A204.1 (cell line): ENCODE results near the gene MOB1B.
A peak's percentile ranks its signal among the peaks of the same experiment; 100 is the strongest.
"Not testable (repeated sequence)": the region's sequence is repeated elsewhere in the genome, so short reads cannot be mapped to it uniquely, and the experiment has no call there.

ENCODE experiments used
- FAIRE-seq: peaks from 2 replicates; lab custom pipeline; 2012; peaks lifted over from hg19 to GRCh38; lab: Jason Lieb, UNC

MOB1B gene

DNA sequence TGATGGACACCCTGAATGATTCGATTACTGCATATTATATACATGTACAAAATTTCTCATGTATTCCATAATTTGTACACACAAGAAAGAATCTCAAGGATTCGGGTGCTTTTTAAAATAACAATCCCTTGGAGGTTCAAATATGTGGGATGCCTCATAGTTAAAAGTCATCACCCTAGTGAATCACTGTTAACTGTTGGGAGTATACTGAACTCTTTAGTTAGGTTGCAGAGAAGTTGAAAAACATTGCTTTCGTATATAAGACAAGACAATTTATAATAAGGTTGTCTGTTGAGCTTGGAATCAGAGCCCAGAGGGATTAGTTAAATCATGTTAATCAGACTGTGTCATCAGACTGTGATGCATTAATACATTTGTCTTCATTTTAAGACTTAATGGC, 106.9 kb downstream of the MOB1B start:
- no peak for FAIRE-seq

DNA sequence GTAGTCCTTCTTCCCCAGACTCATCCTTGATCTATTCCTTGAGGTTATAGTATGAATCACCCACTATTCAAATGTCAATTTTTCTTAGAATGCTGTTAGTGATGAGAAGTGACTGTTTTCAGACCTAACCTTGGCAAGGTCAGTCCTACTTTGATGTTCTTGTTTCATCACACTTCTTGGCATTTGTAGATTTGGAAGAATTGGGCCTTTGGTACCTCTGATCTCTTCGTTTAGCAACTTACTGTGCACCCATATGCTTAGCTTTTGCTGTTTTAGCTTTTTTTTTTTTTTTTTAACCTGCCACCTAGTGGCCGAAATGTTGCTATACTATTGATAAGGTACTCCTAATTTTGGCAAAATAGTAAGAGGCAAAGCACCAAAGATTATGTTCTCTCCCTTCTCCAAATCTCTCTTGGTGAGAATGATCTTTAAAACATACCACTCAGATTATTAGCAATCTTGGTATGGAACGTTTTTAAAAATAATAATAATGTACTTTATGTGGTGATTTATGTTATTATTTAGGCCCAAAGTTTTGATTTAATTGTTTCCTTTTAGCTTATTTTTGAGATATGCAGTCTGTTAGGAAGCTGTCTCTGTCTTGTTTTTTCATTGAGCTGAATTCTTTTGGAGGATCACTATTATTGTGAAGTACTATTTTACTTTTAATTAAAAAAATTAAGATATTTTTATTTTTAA, 107.9 kb downstream of the MOB1B start:
- FAIRE-seq, result no peak

DNA sequence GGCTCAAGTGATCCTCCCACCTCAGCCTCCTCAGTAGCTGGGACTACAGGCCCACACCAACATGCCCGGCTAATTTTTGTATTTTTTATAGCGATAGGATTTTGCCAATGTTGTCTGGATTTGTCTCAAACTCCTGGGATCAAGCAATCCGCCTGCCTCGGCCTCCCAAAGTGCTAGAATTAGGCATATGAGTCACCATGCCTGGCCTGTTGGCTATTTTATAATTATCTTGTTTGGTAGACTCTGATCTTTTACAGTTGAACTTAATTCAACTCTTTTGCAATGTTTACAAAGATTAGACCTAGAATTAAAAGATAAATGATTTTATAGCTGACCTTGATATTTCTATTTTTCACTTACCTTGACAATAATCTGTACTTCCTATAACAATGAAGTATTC, 109.3 kb downstream of the MOB1B start:
- FAIRE-seq, result no peak

DNA sequence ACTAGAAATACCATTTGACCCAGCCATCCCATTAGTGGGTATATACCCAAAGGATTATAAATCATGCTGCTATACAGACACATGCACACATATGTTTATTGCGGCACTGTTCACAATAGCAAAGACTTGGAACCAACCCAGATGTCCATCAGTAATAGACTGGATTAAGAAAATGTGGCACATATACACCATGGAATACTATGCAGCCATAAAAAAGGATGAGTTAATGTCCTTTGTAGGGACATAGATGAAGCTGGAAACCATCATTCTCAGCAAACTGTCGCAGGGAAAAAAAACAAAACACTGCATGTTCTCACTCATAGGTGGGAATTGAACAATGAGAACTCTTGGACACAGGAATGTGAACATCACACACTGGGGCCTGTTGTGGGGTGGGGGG, 115.2 kb downstream of the MOB1B start:
- not testable (repeated sequence) for FAIRE-seq

DNA sequence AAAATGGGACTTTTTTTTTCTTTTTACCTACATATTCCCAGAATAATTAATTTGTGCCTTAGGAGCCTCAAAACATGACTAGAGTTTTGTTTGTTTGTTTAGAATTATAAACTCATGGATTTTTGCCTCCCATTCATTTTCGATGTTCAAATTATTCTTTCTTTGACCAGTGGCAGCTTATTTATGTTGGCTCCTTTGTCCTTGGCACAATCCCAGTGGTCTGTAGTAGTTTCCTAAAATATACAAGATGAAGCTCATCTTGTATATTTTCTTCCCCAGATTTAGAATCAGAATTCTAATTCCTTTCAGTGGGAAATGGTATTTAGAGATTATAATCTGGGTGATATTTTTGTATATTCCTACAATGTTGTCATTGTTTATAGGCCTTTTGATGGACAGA, 118.4 kb downstream of the MOB1B start:
- no peak for FAIRE-seq

DNA sequence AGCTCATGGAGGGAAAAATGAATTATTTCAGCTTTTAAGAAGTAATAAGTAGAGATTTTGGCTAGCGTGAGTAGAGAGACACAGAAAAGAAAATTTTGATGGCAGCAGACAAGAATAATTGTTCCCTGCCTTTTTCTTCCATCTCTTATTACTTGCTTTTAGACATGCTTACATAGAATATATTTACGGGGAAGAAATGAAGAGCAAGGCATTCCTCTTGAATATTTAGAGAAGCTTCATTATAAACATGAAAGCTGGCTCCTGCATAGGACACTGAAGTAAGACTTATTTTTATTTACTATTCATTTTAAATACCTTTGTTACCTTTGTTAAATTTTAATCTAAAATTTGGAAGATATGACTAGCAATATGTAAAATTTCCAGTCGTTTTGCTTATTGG, 123.5 kb downstream of the MOB1B start:
- peak; percentile 30 for FAIRE-seq

DNA sequence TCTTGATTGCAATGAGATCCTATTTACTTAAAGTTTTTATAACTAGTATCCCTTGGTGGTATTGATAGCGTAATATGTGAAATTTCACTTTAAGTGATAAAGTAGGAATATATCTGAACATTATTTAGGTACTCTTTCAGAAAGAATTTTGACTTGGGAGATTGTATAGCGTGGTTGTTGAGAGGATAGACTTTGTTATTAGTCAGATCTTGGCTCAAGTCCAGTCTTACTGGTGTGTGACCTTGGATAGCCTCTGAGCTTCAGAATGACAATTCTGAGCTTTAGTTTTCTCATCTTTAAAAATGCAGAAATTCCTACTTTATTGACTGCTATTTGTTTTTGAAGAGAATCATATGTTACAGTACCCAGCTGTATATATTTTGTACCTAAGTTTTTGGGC, 123.9 kb downstream of the MOB1B start:
- FAIRE-seq, result no peak

DNA sequence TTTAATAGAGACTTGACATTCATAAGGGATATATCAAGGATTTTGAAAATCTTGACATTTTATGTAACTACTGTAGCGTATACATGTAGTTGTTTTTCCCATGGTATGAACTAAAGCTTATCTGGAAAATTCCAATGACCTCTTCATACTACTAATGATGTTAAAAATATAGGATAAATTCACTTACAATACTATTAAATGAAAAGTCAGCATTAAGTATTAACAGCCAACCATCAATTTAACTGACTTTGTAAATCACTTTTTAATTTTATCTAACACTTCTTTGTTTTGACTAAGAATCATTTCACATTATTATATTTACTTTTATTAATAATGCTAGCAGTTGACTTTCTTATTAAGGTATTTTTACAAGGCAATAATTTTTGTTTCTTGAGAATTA, 125.4 kb downstream of the MOB1B start:
- FAIRE-seq, result peak; percentile 81

DNA sequence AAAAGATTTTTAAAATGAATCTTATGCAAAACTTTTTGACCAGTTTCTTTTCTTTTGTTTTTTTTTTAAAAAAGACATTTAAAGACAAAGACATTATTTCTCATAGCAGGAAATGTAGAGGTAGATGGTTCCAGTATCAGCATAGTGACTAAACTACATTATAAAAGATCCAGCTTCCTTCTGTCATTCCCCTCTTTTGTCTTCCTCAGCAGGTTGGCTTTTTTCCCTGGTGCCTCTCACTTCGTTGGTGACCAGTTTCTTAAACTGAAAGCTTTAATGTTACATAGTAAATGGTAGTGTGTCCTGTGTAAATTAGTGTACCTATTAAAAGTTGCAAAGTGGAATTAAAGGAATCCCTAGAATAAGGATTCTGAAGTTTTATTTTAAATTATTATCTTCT, 127.3 kb downstream of the MOB1B start:
- no peak for FAIRE-seq

DNA sequence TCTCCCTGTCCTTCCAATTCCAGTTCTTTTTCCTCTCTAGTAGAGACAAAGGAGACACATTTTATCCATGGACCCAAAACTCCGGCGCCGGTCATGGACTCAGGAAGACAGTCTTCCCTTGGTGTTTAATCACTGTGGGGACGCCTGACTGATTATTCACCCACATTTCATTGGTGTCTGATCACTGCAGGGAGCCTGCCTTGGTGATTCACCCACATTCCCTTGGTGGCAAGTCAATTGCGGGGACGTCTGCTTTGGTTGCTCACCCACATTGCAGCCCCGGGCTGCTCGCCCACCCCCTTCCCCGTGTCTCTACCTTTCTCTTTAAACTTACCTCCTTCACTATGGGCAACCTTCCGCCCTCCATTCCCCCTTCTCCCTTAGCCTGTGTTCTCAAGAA, 129.9 kb downstream of the MOB1B start:
- FAIRE-seq, result not testable (repeated sequence)
